Endodermal cell (in vitro differentiated cells): ENCODE results near the gene ARFGAP1. TPM values are rescaled to one million over a fixed set of nuclear protein-coding genes. Genes with fewer than 3 reads are reported as not detected.

Experiments used
- DNase-seq: peaks from one replicate; pipeline ENCODE4 v3.0.0-alpha.2; 2017
- H3K27ac ChIP-seq: 2 replicates; pipeline ENCODE4 v1.5.1; 2013; ENCODE audit warnings: mild to moderate bottlenecking, low read depth, low read length, moderate library complexity
- H3K27me3 ChIP-seq: 2 replicates; pipeline ENCODE4 v1.6.1; 2013; ENCODE audit warnings: mild to moderate bottlenecking, low read length, moderate library complexity; ENCODE audit not compliant: insufficient read depth, control insufficient read depth, poor library complexity, severe bottlenecking
- H3K36me3 ChIP-seq: 2 replicates; pipeline ENCODE4 v1.7.0; 2013; ENCODE audit warnings: mild to moderate bottlenecking, low read length, moderate library complexity; ENCODE audit not compliant: control insufficient read depth, insufficient read depth
- H3K4me1 ChIP-seq: one replicate; pipeline ENCODE4 v1.7.0; 2013; ENCODE audit warnings: low read length; ENCODE audit not compliant: control insufficient read depth, insufficient read depth
- H3K4me3 ChIP-seq: 2 replicates; pipeline ENCODE4 v1.5.1; 2013; ENCODE audit warnings: mild to moderate bottlenecking, low read length, moderate library complexity
- H3K9ac ChIP-seq: 2 replicates; pipeline ENCODE4 v1.6.1; 2013; ENCODE audit warnings: mild to moderate bottlenecking, low read length, moderate library complexity; ENCODE audit not compliant: poor library complexity, severe bottlenecking; ENCODE audit errors: extremely low read depth
- H3K9me3 ChIP-seq: 2 replicates; pipeline ENCODE4 v1.6.1; 2013; ENCODE audit warnings: mild to moderate bottlenecking, low read length, moderate library complexity; ENCODE audit not compliant: control insufficient read depth
- H3K27ac Mint-ChIP-seq: 2 replicates; pipeline ENCODE4 v1.8.0; 2020; ENCODE audit warnings: mixed read lengths
- H3K27me3 Mint-ChIP-seq: 2 replicates; pipeline ENCODE4 v1.8.0; 2021; ENCODE audit warnings: mild to moderate bottlenecking, mixed read lengths; ENCODE audit not compliant: insufficient read depth
- H3K36me3 Mint-ChIP-seq: 2 replicates; pipeline ENCODE4 v1.8.0; 2020; ENCODE audit warnings: low read depth, mixed read lengths
- H3K4me1 Mint-ChIP-seq: 2 replicates; pipeline ENCODE4 v1.8.0; 2020; ENCODE audit warnings: mixed read lengths
- H3K4me3 Mint-ChIP-seq: 2 replicates; pipeline ENCODE4 v1.8.0; 2020; ENCODE audit warnings: mild to moderate bottlenecking, moderate library complexity, mixed read lengths
- H3K9me3 Mint-ChIP-seq: 2 replicates; pipeline ENCODE4 v1.8.0; 2020; ENCODE audit warnings: mild to moderate bottlenecking, mixed read lengths
- WGBS, 2 experiments: methylation state at CpG; one replicate each; pipeline versions ENCODE4 v1.1.5 to v1.1.7; 2013; ENCODE audit warnings: missing lambda C conversion rate in 2 of 2, mixed read lengths in 1 of 2; ENCODE audit not compliant: insufficient coverage in 1 of 2, insufficient read length in 1 of 2; 5-methylcytosine and 5-hydroxymethylcytosine counted together
- total RNA-seq, 2 donors: library from RNA; stranded (reverse); fragmentation: NEBNext Ultra II Directional in 1 of 2; extraction: Animal tissue kit (Norgen Biotek cat#: 25700) in 1 of 2; gene quantifications; 2 replicates in 1 of 2; 3 replicates in 1 of 2; pipeline ENCODE4 v1.2.1, GENCODE V29; 2021
- TF ChIP-seq, protein P1 (sequence below): fragments of 200-600 bp; sonication (generic); conservative IDR thresholded peaks from 2 replicates; pipeline ENCODE4 v1.5.0; 2021; ENCODE audit warnings: antibody characterized with exemption, mild to moderate bottlenecking

The ARFGAP1 gene
- total RNA-seq, 2 donors from 2014 or later, result 159 to 208 TPM

- peaks cover 3% of the 10 kb centered on the region for H3K27me3 Mint-ChIP-seq
- Histone ChIP-seq H3K9ac (no peak overlapping the region), H3K9me3 (no peaks in the 10 kb centered on the region), H3K4me1 (no peaks in the 10 kb centered on the region), H3K27me3 (no peaks in the 10 kb centered on the region), H3K4me3 (no peak overlapping the region), H3K36me3 (no peaks in the 10 kb centered on the region), H3K27ac (no peak overlapping the region)
- TF ChIP-seq, protein P1, sequence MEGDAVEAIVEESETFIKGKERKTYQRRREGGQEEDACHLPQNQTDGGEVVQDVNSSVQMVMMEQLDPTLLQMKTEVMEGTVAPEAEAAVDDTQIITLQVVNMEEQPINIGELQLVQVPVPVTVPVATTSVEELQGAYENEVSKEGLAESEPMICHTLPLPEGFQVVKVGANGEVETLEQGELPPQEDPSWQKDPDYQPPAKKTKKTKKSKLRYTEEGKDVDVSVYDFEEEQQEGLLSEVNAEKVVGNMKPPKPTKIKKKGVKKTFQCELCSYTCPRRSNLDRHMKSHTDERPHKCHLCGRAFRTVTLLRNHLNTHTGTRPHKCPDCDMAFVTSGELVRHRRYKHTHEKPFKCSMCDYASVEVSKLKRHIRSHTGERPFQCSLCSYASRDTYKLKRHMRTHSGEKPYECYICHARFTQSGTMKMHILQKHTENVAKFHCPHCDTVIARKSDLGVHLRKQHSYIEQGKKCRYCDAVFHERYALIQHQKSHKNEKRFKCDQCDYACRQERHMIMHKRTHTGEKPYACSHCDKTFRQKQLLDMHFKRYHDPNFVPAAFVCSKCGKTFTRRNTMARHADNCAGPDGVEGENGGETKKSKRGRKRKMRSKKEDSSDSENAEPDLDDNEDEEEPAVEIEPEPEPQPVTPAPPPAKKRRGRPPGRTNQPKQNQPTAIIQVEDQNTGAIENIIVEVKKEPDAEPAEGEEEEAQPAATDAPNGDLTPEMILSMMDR, result peak; percentile 93
- no peak overlapping the region for H3K27ac Mint-ChIP-seq
- H3K4me3 Mint-ChIP-seq, result no peak overlapping the region
- no peaks in the 10 kb centered on the region for H3K4me1 Mint-ChIP-seq
- WGBS, 2 experiments, result 61 to 71% methylated on average over 13 to 35 of the region's 35 CpGs
- H3K9me3 Mint-ChIP-seq, result no peaks in the 10 kb centered on the region
- DNase-seq, result peak; percentile 85
- no peaks in the 10 kb centered on the region for H3K36me3 Mint-ChIP-seq
Measured at GRCh38 chr20:63309261-63310071, 36.9 kb downstream of the ARFGAP1 start.

- no peaks in the 10 kb centered on the region for H3K27me3 Mint-ChIP-seq
- no peak overlapping the region for H3K4me3 Mint-ChIP-seq
- H3K9ac ChIP-seq, result no peak overlapping the region
- TF ChIP-seq, protein P1, result no peak
- no peak overlapping the region for H3K27ac ChIP-seq
- DNase-seq, result no peak
- no peaks in the 10 kb centered on the region for H3K9me3 Mint-ChIP-seq
- no peaks in the 10 kb centered on the region for H3K9me3 ChIP-seq
- H3K4me1 Mint-ChIP-seq, result no peaks in the 10 kb centered on the region
- no peaks in the 10 kb centered on the region for H3K36me3 ChIP-seq
- H3K4me3 ChIP-seq, result no peak overlapping the region
- no peaks in the 10 kb centered on the region for H3K36me3 Mint-ChIP-seq
- no peak overlapping the region for H3K27ac Mint-ChIP-seq
- WGBS, 2 experiments, result 86 to 92% methylated on average over 13 to 20 of the region's 20 CpGs
- H3K4me1 ChIP-seq, result no peaks in the 10 kb centered on the region
- no peaks in the 10 kb centered on the region for H3K27me3 ChIP-seq
Measured at GRCh38 chr20:63310265-63310991, 37.8 kb downstream of the ARFGAP1 start.

DNA sequence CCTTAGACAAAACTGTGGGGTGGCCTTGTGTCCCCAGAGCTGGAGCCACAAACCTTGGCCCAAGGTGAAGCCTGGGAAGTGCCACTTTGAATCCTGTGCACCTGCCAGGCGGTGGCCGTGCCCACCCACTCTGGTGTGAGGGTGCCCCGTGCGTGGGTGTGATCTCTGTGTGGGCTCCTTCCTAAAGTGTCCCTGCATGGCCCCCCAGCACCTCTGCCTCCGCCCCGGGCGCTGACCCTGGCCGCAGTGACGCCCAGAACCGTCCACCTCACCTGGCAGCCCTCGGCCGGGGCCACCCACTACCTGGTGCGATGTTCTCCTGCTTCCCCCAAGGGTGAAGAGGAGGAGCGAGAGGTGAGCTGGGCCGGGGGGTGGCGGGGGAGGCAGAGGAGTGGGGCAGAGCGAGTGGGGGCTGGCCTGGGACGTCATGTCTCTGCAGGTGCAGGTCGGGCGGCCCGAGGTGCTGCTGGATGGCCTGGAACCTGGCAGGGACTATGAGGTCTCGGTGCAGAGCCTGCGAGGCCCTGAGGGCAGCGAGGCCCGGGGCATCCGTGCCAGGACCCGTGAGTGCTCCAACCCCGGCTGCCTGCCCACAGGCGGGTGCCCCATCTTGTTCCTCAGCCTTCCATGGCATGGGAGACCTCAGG is 38.7 kb downstream of the ARFGAP1 start:
- H3K4me3 Mint-ChIP-seq, result no peak overlapping the region
- H3K36me3 Mint-ChIP-seq, result no peaks in the 10 kb centered on the region
- H3K9me3 Mint-ChIP-seq, result no peaks in the 10 kb centered on the region

More for the DNA sequence above, 38.7 kb downstream of the ARFGAP1 start:
- Histone ChIP-seq H3K27ac (no peak overlapping the region), H3K36me3 (no peaks in the 10 kb centered on the region), H3K4me1 (no peaks in the 10 kb centered on the region), H3K4me3 (no peak overlapping the region), H3K9me3 (no peaks in the 10 kb centered on the region), H3K27me3 (no peaks in the 10 kb centered on the region), H3K9ac (no peak overlapping the region)
- Mint-ChIP-seq H3K4me1 (no peaks in the 10 kb centered on the region), H3K27ac (no peak overlapping the region), H3K27me3 (no peaks in the 10 kb centered on the region)
- 89 to 93% methylated on average over 12 to 29 of the region's 29 CpGs for WGBS, 2 experiments
- TF ChIP-seq, protein P1, result no peak
- DNase-seq, result no peak
